ENCODE results near the gene LIG1.

DNA sequence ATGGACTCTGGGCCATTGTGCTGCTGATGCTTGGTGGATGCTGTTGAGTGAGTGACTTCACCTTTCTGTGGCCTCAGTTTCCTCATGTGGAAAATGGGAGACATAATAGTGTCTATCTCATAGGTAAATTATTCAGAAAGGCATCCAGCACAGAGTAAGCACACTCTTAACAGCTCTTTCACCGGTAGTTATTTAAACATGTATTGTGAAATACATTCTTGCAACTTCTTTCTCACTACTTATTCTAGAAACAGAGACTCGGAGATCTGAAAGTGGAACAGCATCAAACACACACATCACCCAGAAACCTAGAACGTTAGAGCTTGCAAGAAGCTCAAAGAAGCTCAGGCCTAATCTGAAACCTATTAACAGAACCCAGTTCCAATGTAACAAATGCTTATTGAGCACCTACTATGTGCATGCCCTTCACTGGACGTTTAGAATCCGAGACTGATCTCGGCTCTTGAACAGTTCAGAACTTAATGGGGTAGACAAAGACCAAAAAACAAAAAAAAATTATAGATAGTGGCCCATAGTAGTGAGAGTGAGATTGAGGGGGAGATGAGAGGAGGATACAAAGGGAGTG lies 4.4 kb upstream of the LIG1 start:
- no peak for TF ChIP-seq FOXM1 (IDR thresholded peaks at IDR 0.05; ENCODE audit: borderline replicate concordance)
- TF ChIP-seq HDGF (IDR thresholded peaks at IDR 0.05; ENCODE audit: borderline replicate concordance) = no peak
- TF ChIP-seq SUZ12 (IDR thresholded peaks at IDR 0.05) = no peak
- no peak for TF ChIP-seq FOXK2 (IDR thresholded peaks at IDR 0.05)
- no peak for TF ChIP-seq L3MBTL2 (conservative IDR thresholded peaks at IDR 0.05)
- no peak for TF ChIP-seq BHLHE40 (IDR thresholded peaks at IDR 0.05; ENCODE audit: borderline replicate concordance)
- no peak for TF ChIP-seq ZNF384 (IDR thresholded peaks at IDR 0.05)
- TF ChIP-seq LEF1 (IDR thresholded peaks at IDR 0.05; ENCODE audit: borderline replicate concordance) = no peak
- TF ChIP-seq TARDBP (IDR thresholded peaks at IDR 0.05) = no peak
- no peak for TF ChIP-seq ARNT (IDR thresholded peaks at IDR 0.05)
- TF ChIP-seq ELF4 (IDR thresholded peaks at IDR 0.05) = no peak
- no peak for TF ChIP-seq NFRKB (IDR thresholded peaks at IDR 0.05)

All from HEK293T (cell line).